ENCODE results near the gene GPRIN2. TPM values are rescaled to one million over a fixed set of nuclear protein-coding genes. Genes with fewer than 3 reads are reported as not detected.
"Not testable (repeated sequence)": the region's sequence is repeated elsewhere in the genome, so short reads cannot be mapped to it uniquely, and the experiment has no call there.

The GPRIN2 gene
- total RNA-seq, 2 experiments from 2014 or later = not detected

GRCh38 chr10:46591053-46591452, 34.6 kb upstream of the GPRIN2 start:
- H3K4me3 ChIP-seq (ENCODE audit: low read length); H3K4me1 Mint-ChIP-seq (ENCODE audit: low read depth); H3K36me3 Mint-ChIP-seq (ENCODE audit: low read depth); H3K9me3 ChIP-seq (ENCODE audit: control insufficient read depth in 1 of 2, insufficient read depth in 1 of 2, low read length in 2 of 2); intact Hi-C loops (cut with DNase I, micrococcal nuclease); H3K27ac Mint-ChIP-seq; DNase-seq; CTCF ChIA-PET; H3K4me3 Mint-ChIP-seq; H3K9me3 Mint-ChIP-seq; H3K27ac ChIP-seq (ENCODE audit: low read depth in 1 of 2, low read length in 2 of 2); H3K36me3 ChIP-seq (ENCODE audit: insufficient read depth, low read length); ATAC-seq (ENCODE audit: poor library complexity); H3K27me3 ChIP-seq (ENCODE audit: control insufficient read depth in 1 of 2, insufficient read depth in 2 of 2, low read length in 2 of 2); H3K27me3 Mint-ChIP-seq; POLR2A ChIA-PET; H3K4me1 ChIP-seq (ENCODE audit: insufficient read depth, low read length): not testable (repeated sequence)

- H3K4me1 ChIP-seq (ENCODE audit: insufficient read depth, low read length); H3K4me3 ChIP-seq (ENCODE audit: low read length); CTCF ChIA-PET; H3K27me3 ChIP-seq (ENCODE audit: control insufficient read depth in 1 of 2, insufficient read depth in 2 of 2, low read length in 2 of 2); H3K27ac Mint-ChIP-seq; H3K4me3 Mint-ChIP-seq; DNase-seq; H3K36me3 ChIP-seq (ENCODE audit: insufficient read depth, low read length); H3K36me3 Mint-ChIP-seq (ENCODE audit: low read depth); H3K4me1 Mint-ChIP-seq (ENCODE audit: low read depth); POLR2A ChIA-PET; H3K27ac ChIP-seq (ENCODE audit: low read depth in 1 of 2, low read length in 2 of 2); intact Hi-C loops (cut with DNase I, micrococcal nuclease); H3K9me3 ChIP-seq (ENCODE audit: control insufficient read depth in 1 of 2, insufficient read depth in 1 of 2, low read length in 2 of 2); H3K27me3 Mint-ChIP-seq; ATAC-seq (ENCODE audit: poor library complexity); H3K9me3 Mint-ChIP-seq: not testable (repeated sequence)
Observed at GRCh38 chr10:46589589-46589988, 33.1 kb upstream of the GPRIN2 start.

- H3K36me3 Mint-ChIP-seq (ENCODE audit: low read depth); CTCF ChIA-PET; H3K27ac Mint-ChIP-seq; H3K36me3 ChIP-seq (ENCODE audit: insufficient read depth, low read length); H3K27ac ChIP-seq (ENCODE audit: low read depth in 1 of 2, low read length in 2 of 2); H3K4me3 ChIP-seq (ENCODE audit: low read length); H3K27me3 ChIP-seq (ENCODE audit: control insufficient read depth in 1 of 2, insufficient read depth in 2 of 2, low read length in 2 of 2); H3K9me3 Mint-ChIP-seq; H3K27me3 Mint-ChIP-seq; ATAC-seq (ENCODE audit: poor library complexity); H3K4me1 Mint-ChIP-seq (ENCODE audit: low read depth); H3K4me1 ChIP-seq (ENCODE audit: insufficient read depth, low read length); intact Hi-C loops (cut with DNase I, micrococcal nuclease); DNase-seq; H3K9me3 ChIP-seq (ENCODE audit: control insufficient read depth in 1 of 2, insufficient read depth in 1 of 2, low read length in 2 of 2); H3K4me3 Mint-ChIP-seq; POLR2A ChIA-PET: not testable (repeated sequence)
Observed at GRCh38 chr10:46588221-46588620, 31.8 kb upstream of the GPRIN2 start.

- POLR2A ChIA-PET; H3K9me3 Mint-ChIP-seq; H3K4me3 ChIP-seq (ENCODE audit: low read length); H3K27me3 ChIP-seq (ENCODE audit: control insufficient read depth in 1 of 2, insufficient read depth in 2 of 2, low read length in 2 of 2); H3K4me1 Mint-ChIP-seq (ENCODE audit: low read depth); H3K36me3 ChIP-seq (ENCODE audit: insufficient read depth, low read length); H3K4me1 ChIP-seq (ENCODE audit: insufficient read depth, low read length); H3K4me3 Mint-ChIP-seq; CTCF ChIA-PET; H3K27me3 Mint-ChIP-seq; H3K9me3 ChIP-seq (ENCODE audit: control insufficient read depth in 1 of 2, insufficient read depth in 1 of 2, low read length in 2 of 2); H3K36me3 Mint-ChIP-seq (ENCODE audit: low read depth); H3K27ac ChIP-seq (ENCODE audit: low read depth in 1 of 2, low read length in 2 of 2); intact Hi-C loops (cut with DNase I, micrococcal nuclease); DNase-seq; H3K27ac Mint-ChIP-seq; ATAC-seq (ENCODE audit: poor library complexity): not testable (repeated sequence)
Observed at GRCh38 chr10:46587546-46587945, 31.1 kb upstream of the GPRIN2 start.

- H3K27me3 ChIP-seq (ENCODE audit: control insufficient read depth in 1 of 2, insufficient read depth in 2 of 2, low read length in 2 of 2); H3K36me3 Mint-ChIP-seq (ENCODE audit: low read depth); DNase-seq; H3K4me1 ChIP-seq (ENCODE audit: insufficient read depth, low read length); ATAC-seq (ENCODE audit: poor library complexity); H3K27ac ChIP-seq (ENCODE audit: low read depth in 1 of 2, low read length in 2 of 2); H3K4me1 Mint-ChIP-seq (ENCODE audit: low read depth); H3K4me3 ChIP-seq (ENCODE audit: low read length); H3K9me3 Mint-ChIP-seq; H3K4me3 Mint-ChIP-seq; CTCF ChIA-PET; H3K9me3 ChIP-seq (ENCODE audit: control insufficient read depth in 1 of 2, insufficient read depth in 1 of 2, low read length in 2 of 2); intact Hi-C loops (cut with DNase I, micrococcal nuclease); H3K27me3 Mint-ChIP-seq; POLR2A ChIA-PET; H3K36me3 ChIP-seq (ENCODE audit: insufficient read depth, low read length); H3K27ac Mint-ChIP-seq: not testable (repeated sequence)
Observed at GRCh38 chr10:46585246-46585645, 28.8 kb upstream of the GPRIN2 start.

- H3K27me3 ChIP-seq (ENCODE audit: control insufficient read depth in 1 of 2, insufficient read depth in 2 of 2, low read length in 2 of 2); H3K27ac ChIP-seq (ENCODE audit: low read depth in 1 of 2, low read length in 2 of 2); H3K27me3 Mint-ChIP-seq; H3K4me3 ChIP-seq (ENCODE audit: low read length); H3K9me3 Mint-ChIP-seq; H3K4me3 Mint-ChIP-seq; POLR2A ChIA-PET; CTCF ChIA-PET; H3K4me1 ChIP-seq (ENCODE audit: insufficient read depth, low read length); H3K36me3 ChIP-seq (ENCODE audit: insufficient read depth, low read length); H3K9me3 ChIP-seq (ENCODE audit: control insufficient read depth in 1 of 2, insufficient read depth in 1 of 2, low read length in 2 of 2); DNase-seq; H3K36me3 Mint-ChIP-seq (ENCODE audit: low read depth); ATAC-seq (ENCODE audit: poor library complexity); H3K27ac Mint-ChIP-seq; H3K4me1 Mint-ChIP-seq (ENCODE audit: low read depth); intact Hi-C loops (cut with DNase I, micrococcal nuclease): not testable (repeated sequence)
Observed at GRCh38 chr10:46584196-46584595, 27.7 kb upstream of the GPRIN2 start.

- H3K36me3 Mint-ChIP-seq (ENCODE audit: low read depth); POLR2A ChIA-PET; H3K36me3 ChIP-seq (ENCODE audit: insufficient read depth, low read length); H3K4me1 ChIP-seq (ENCODE audit: insufficient read depth, low read length); H3K27ac Mint-ChIP-seq; H3K4me1 Mint-ChIP-seq (ENCODE audit: low read depth); H3K4me3 ChIP-seq (ENCODE audit: low read length); DNase-seq; H3K4me3 Mint-ChIP-seq; CTCF ChIA-PET; intact Hi-C loops (cut with DNase I, micrococcal nuclease); H3K27me3 ChIP-seq (ENCODE audit: control insufficient read depth in 1 of 2, insufficient read depth in 2 of 2, low read length in 2 of 2); H3K9me3 ChIP-seq (ENCODE audit: control insufficient read depth in 1 of 2, insufficient read depth in 1 of 2, low read length in 2 of 2); H3K27me3 Mint-ChIP-seq; ATAC-seq (ENCODE audit: poor library complexity); H3K9me3 Mint-ChIP-seq; H3K27ac ChIP-seq (ENCODE audit: low read depth in 1 of 2, low read length in 2 of 2): not testable (repeated sequence)
Observed at GRCh38 chr10:46582568-46582967, 26.1 kb upstream of the GPRIN2 start.
